ENCODE data around the gene GADD45G. TPM values are rescaled to one million over a fixed set of nuclear protein-coding genes. Genes with fewer than 3 reads are reported as not detected.

Gene GADD45G
- total and polyA plus RNA-seq, 2 of the 4 experiments (the other 2 are of a cell fraction), result 0.15 TPM; not detected in 1

DNA sequence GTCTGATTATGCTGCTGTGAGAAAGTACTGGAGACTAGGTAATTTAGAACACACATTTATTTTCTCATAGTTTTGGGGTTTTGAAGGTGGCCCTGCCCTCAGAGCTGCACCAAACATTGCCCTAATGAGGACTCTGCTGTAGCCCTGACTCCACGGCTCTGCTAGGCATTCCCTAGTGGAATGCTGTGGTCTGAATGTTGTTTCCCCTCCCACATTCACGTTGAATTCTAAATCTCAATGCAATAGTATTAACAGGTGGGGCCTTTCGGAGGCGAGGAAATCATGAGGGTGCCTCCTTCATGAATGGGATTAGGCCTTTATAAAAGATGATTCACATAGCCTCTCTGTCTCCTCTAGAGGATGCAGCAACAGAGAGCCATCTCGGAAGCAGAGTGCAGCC lies 25.7 kb downstream of the GADD45G start:
- POLR2A ChIA-PET (ENCODE audit: unreplicated experiment), result no interaction called here
- Histone ChIP-seq H3K4ac (ENCODE audit: low read depth, low read length) (no peak overlapping the region), H3K79me1 (ENCODE audit: low read depth in 1 of 2, low read length in 2 of 2) (no peaks in the 10 kb centered on the region), H2BK20ac (ENCODE audit: low read depth, low read length) (no peak overlapping the region), H3K27ac (ENCODE audit: insufficient read depth, low read length) (no peak overlapping the region), H2AK5ac (ENCODE audit: low read depth, low read length) (no peak overlapping the region), H4K91ac (ENCODE audit: insufficient read depth, low read depth, low read length) (no peak overlapping the region), H3K9me3 (ENCODE audit: control insufficient read depth, insufficient read depth, low read length) (no peaks in the 10 kb centered on the region), H4K20me1 (ENCODE audit: insufficient read depth, low read length) (no peaks in the 10 kb centered on the region), H3K56ac (ENCODE audit: extremely low read depth, insufficient read depth, low read length) (no peak overlapping the region), H3K14ac (replicated peaks; ENCODE audit: low read depth, low read length) (no peak overlapping the region), H2AK9ac (replicated peaks; ENCODE audit: low read depth, low read length, poor library complexity) (no peak overlapping the region), H2AFZ (replicated peaks; ENCODE audit: low read length, poor library complexity) (no peak overlapping the region), H3K9ac (ENCODE audit: low read depth, low read length) (no peak overlapping the region), H2BK5ac (ENCODE audit: low read depth, low read length, poor library complexity, severe bottlenecking) (no peak overlapping the region), H4K8ac (ENCODE audit: low read depth in 2 of 2, low read length in 2 of 2) (no peak overlapping the region), H3K4me1 (ENCODE audit: control insufficient read depth, insufficient read depth, low read length) (no peaks in the 10 kb centered on the region), H3K27me3 (ENCODE audit: control insufficient read depth, insufficient read depth, low read length) (peaks cover 11% of the 10 kb centered on the region), H3K4me3 (ENCODE audit: insufficient read depth, low read depth, low read length) (no peak overlapping the region), H3K36me3 (ENCODE audit: control insufficient read depth, insufficient read depth, low read length) (no peaks in the 10 kb centered on the region), H3K23ac (ENCODE audit: low read depth, low read length) (no peak overlapping the region), H3K4me2 (ENCODE audit: low read depth, low read length) (no peak overlapping the region), H3K9me1 (ENCODE audit: insufficient read depth, low read length) (no peaks in the 10 kb centered on the region), H2BK120ac (ENCODE audit: low read depth, low read length) (no peak overlapping the region), H4K5ac (ENCODE audit: low read depth, low read length) (no peak overlapping the region), H3K18ac (ENCODE audit: low read depth, low read length) (no peak overlapping the region), H2BK15ac (ENCODE audit: low read depth, low read length) (no peak overlapping the region)
- dilution Hi-C loops (cut with HindIII; ENCODE audit: low sequenced_read_pairs, unreplicated experiment), result no loop called here
- no peak for DNase-seq
- no peak for TF ChIP-seq RCOR1 (IDR thresholded peaks at IDR 0.05; ENCODE audit: insufficient replicate concordance, low read length)
- no peak for TF ChIP-seq SMC3 (IDR thresholded peaks at IDR 0.05; ENCODE audit: low read depth, low read length)
- TF ChIP-seq MAFK (IDR thresholded peaks at IDR 0.05; ENCODE audit: low read depth, low read length), result no peak
- TF ChIP-seq CHD1 (IDR thresholded peaks at IDR 0.05; ENCODE audit: low read depth, low read length), result no peak
- no peak for ATAC-seq (ENCODE audit: low read depth)
- no CpG with 5 or more reads among the region's 5 CpGs for WGBS, 2 experiments (ENCODE audit: extremely low coverage in 2 of 2, insufficient read length in 1 of 2)
- intact Hi-C loops (cut with micrococcal nuclease), result no loop called here
- BruUV-seq (replicated peaks), result no TSS peak
- in situ Hi-C loops (cut with MboI; ENCODE audit: low sequenced_read_pairs), result no loop called here
- CTCF ChIA-PET, result interaction anchor here (0.6 kb wide), 1 partner anchor 493 kb away, joined by 4 read pairs; no protein-coding TSS in a partner anchor
